Parathyroid adenoma (tissue), 2 donors: ENCODE measurements around the gene GIPC2.

Experiments used
- H2AFZ ChIP-seq: fragments of 300-600 bp; sonication (generic); one replicate; pipeline ENCODE4 v1.7.0; 2017; ENCODE audit warnings: antibody characterized with exemption, mild to moderate bottlenecking
- H3K27ac ChIP-seq: fragments of 300-600 bp; sonication (generic); one replicate; pipeline ENCODE4 v1.7.0; 2017
- H3K27me3 ChIP-seq: fragments of 300-600 bp; sonication (generic); one replicate; pipeline ENCODE4 v1.7.0; 2017; ENCODE audit warnings: low read length; ENCODE audit not compliant: control insufficient read depth, insufficient read depth
- H3K36me3 ChIP-seq: fragments of 300-600 bp; sonication (generic); one replicate; pipeline ENCODE4 v1.7.0; 2017; ENCODE audit warnings: low read length; ENCODE audit not compliant: control insufficient read depth, insufficient read depth
- H3K4me1 ChIP-seq: fragments of 300-600 bp; sonication (generic); one replicate; pipeline ENCODE4 v1.7.0; 2017; ENCODE audit warnings: control low read depth
- H3K4me2 ChIP-seq: fragments of 300-600 bp; sonication (generic); one replicate; pipeline ENCODE4 v1.7.0; 2017; ENCODE audit warnings: low read length
- H3K4me3 ChIP-seq: fragments of 300-600 bp; sonication (generic); one replicate; pipeline ENCODE4 v1.7.0; 2017; ENCODE audit warnings: low read depth, low read length
- H3K79me2 ChIP-seq: fragments of 300-600 bp; sonication (generic); one replicate; pipeline ENCODE4 v1.7.0; 2017; ENCODE audit warnings: control low read depth
- H3K9ac ChIP-seq: fragments of 300-600 bp; sonication (generic); one replicate; pipeline ENCODE4 v1.7.0; 2017; ENCODE audit warnings: mild to moderate bottlenecking
- H3K9me3 ChIP-seq: fragments of 300-600 bp; sonication (generic); one replicate; pipeline ENCODE4 v1.7.0; 2017; ENCODE audit warnings: low read length; ENCODE audit not compliant: control insufficient read depth
- CTCF ChIP-seq: fragments of 300-600 bp; sonication (generic); IDR thresholded peaks from one replicate; pipeline ENCODE4 v1.7.0; 2017; ENCODE audit warnings: antibody characterized with exemption, mild to moderate bottlenecking
- donor health status: primary hyperparathyroidism.

GIPC2 gene

GRCh38 chr1:78047106-78047505 is 1.3 kb downstream of the GIPC2 start:
- Histone ChIP-seq H3K9me3 (no peaks in the 10 kb centered on the region), H3K4me2 (no peak overlapping the region), H3K36me3 (no peaks in the 10 kb centered on the region), H3K4me1 (no peaks in the 10 kb centered on the region), H2AFZ (peak overlapping the region; percentile 38), H3K27me3 (no peaks in the 10 kb centered on the region), H3K4me3 (no peak overlapping the region), H3K27ac (no peak overlapping the region), H3K9ac (no peak overlapping the region), H3K79me2 (no peaks in the 10 kb centered on the region)
- no peak for TF ChIP-seq CTCF

GRCh38 chr1:78047631-78048030 is 1.9 kb downstream of the GIPC2 start:
- Histone ChIP-seq H3K4me1 (no peaks in the 10 kb centered on the region), H2AFZ (no peak overlapping the region), H3K79me2 (no peaks in the 10 kb centered on the region), H3K9me3 (no peaks in the 10 kb centered on the region), H3K36me3 (no peaks in the 10 kb centered on the region), H3K4me2 (no peak overlapping the region), H3K4me3 (no peak overlapping the region), H3K27me3 (no peaks in the 10 kb centered on the region), H3K9ac (no peak overlapping the region), H3K27ac (no peak overlapping the region)
- TF ChIP-seq CTCF, result no peak

GRCh38 chr1:78048446-78048845 is 2.7 kb downstream of the GIPC2 start:
- Histone ChIP-seq H3K4me1 (no peaks in the 10 kb centered on the region), H3K36me3 (no peaks in the 10 kb centered on the region), H2AFZ (no peak overlapping the region), H3K4me2 (no peak overlapping the region), H3K4me3 (no peak overlapping the region), H3K79me2 (no peaks in the 10 kb centered on the region), H3K9ac (no peak overlapping the region), H3K9me3 (no peaks in the 10 kb centered on the region), H3K27me3 (no peaks in the 10 kb centered on the region), H3K27ac (no peak overlapping the region)
- TF ChIP-seq CTCF, result no peak

GRCh38 chr1:78049396-78049795 is 3.6 kb downstream of the GIPC2 start:
- no peak overlapping the region for H2AFZ ChIP-seq
- H3K9me3 ChIP-seq, result no peaks in the 10 kb centered on the region
- no peak overlapping the region for H3K9ac ChIP-seq
- H3K4me3 ChIP-seq, result no peak overlapping the region
- no peaks in the 10 kb centered on the region for H3K79me2 ChIP-seq
- no peak for TF ChIP-seq CTCF
- no peaks in the 10 kb centered on the region for H3K36me3 ChIP-seq
- no peaks in the 10 kb centered on the region for H3K27me3 ChIP-seq
- H3K27ac ChIP-seq, result no peak overlapping the region
- H3K4me1 ChIP-seq, result no peaks in the 10 kb centered on the region
- H3K4me2 ChIP-seq, result no peak overlapping the region

- no peaks in the 10 kb centered on the region for H3K27me3 ChIP-seq
- H3K9ac ChIP-seq, result no peak overlapping the region
- no peak for TF ChIP-seq CTCF
- H3K4me1 ChIP-seq, result no peaks in the 10 kb centered on the region
- no peak overlapping the region for H3K27ac ChIP-seq
- H3K4me2 ChIP-seq, result no peak overlapping the region
- no peak overlapping the region for H3K4me3 ChIP-seq
- H3K9me3 ChIP-seq, result no peaks in the 10 kb centered on the region
- no peak overlapping the region for H2AFZ ChIP-seq
- no peaks in the 10 kb centered on the region for H3K79me2 ChIP-seq
- no peaks in the 10 kb centered on the region for H3K36me3 ChIP-seq
Observed at GRCh38 chr1:78051005-78051404, 5.2 kb downstream of the GIPC2 start.
